Lower leg skin (tissue), 4 donors: ENCODE measurements around the gene GOLGA1. TPM values are rescaled to one million over a fixed set of nuclear protein-coding genes. Genes with fewer than 3 reads are reported as not detected.

ENCODE experiments used
- DNase-seq, 2 donors: peaks; one replicate each; pipeline ENCODE4 v3.0.0-alpha.2; 2019; ENCODE audit warnings: low spot score in 2 of 2
- H3K4me3 ChIP-seq: fragments of 200-600 bp; sonication (generic); 2 replicates; pipeline ENCODE4 v1.5.1; 2017; ENCODE audit warnings: mild to moderate bottlenecking, low read depth; ENCODE audit not compliant: poor library complexity, severe bottlenecking
- CTCF ChIP-seq, 3 donors: fragments of 450-650 bp; IDR thresholded peaks; one replicate each; pipeline ENCODE4 v1.5.1; 2016; ENCODE audit warnings: antibody characterized with exemption in 3 of 3, mild to moderate bottlenecking in 3 of 3, moderate library complexity in 2 of 3
- POLR2A ChIP-seq, 2 donors: fragments of 450-650 bp; IDR thresholded peaks; one replicate each; pipeline ENCODE4 v1.6.1; 2016 to 2017; ENCODE audit warnings: antibody characterized with exemption in 2 of 2, mild to moderate bottlenecking in 1 of 2, moderate library complexity in 1 of 2
- WGBS, 2 donors: methylation state at CpG; one replicate each; pipeline ENCODE4 v1.1.5; 2018; 5-methylcytosine and 5-hydroxymethylcytosine counted together
- intact Hi-C: fragments of 100-400 bp; cut with DNase I; formaldehyde crosslinking; loops from one replicate; pipeline ENCODE4 v1.15.0; 2023; ENCODE audit warnings: low total_unique reads
- total RNA-seq, 4 donors: library from RNA; depleted of rRNA; stranded (reverse); fragments of >200 nt; gene quantifications; one replicate each; pipeline ENCODE4 v1.1.0, GENCODE V29; 2016

The GOLGA1 gene
- total RNA-seq, 4 donors from 2014 or later: 15.0 to 23.4 (median 18.0) TPM

- DNase-seq: peak in 1 of 2 donors; percentile 89
- WGBS, 2 donors: 45 to 52% methylated on average over 13 of the region's 13 CpGs
- intact Hi-C loops: no loop called here
- no peak overlapping the region for H3K4me3 ChIP-seq
- no peak for TF ChIP-seq CTCF (IDR thresholded peaks at IDR 0.05)
- no peak for TF ChIP-seq POLR2A (IDR thresholded peaks at IDR 0.05)
Observed at GRCh38 chr9:124835026-124835557, 105.8 kb downstream of the GOLGA1 start.

GRCh38 chr9:124834591-124834990, 106.3 kb downstream of the GOLGA1 start:
- TF ChIP-seq POLR2A (IDR thresholded peaks at IDR 0.05) (no peak), CTCF (IDR thresholded peaks at IDR 0.05) (no peak)
- 24 to 34% methylated on average over 5 to 7 of the region's 7 CpGs for WGBS, 2 donors
- no peak overlapping the region for H3K4me3 ChIP-seq
- intact Hi-C loops: no loop called here
- DNase-seq: no peak

- intact Hi-C loops: no loop called here
- 48 to 56% methylated on average over 9 of the region's 9 CpGs for WGBS, 2 donors
- DNase-seq: no peak
- TF ChIP-seq POLR2A (IDR thresholded peaks at IDR 0.05): no peak
- no peak for TF ChIP-seq CTCF (IDR thresholded peaks at IDR 0.05)
- no peak overlapping the region for H3K4me3 ChIP-seq
Observed at GRCh38 chr9:124831642-124832364, 109.1 kb downstream of the GOLGA1 start.

- WGBS, 2 donors: 68 to 70% methylated on average over 4 of the region's 4 CpGs
- no peak for TF ChIP-seq POLR2A (IDR thresholded peaks at IDR 0.05)
- no peak for TF ChIP-seq CTCF (IDR thresholded peaks at IDR 0.05)
- DNase-seq: no peak
- no peak overlapping the region for H3K4me3 ChIP-seq
- intact Hi-C loops: no loop called here
Observed at GRCh38 chr9:124830593-124830992, 110.3 kb downstream of the GOLGA1 start.

GRCh38 chr9:124829334-124829669, 111.6 kb downstream of the GOLGA1 start:
- DNase-seq: no peak
- H3K4me3 ChIP-seq: no peak overlapping the region
- intact Hi-C loops: no loop called here
- 38 to 41% methylated on average over 5 of the region's 5 CpGs for WGBS, 2 donors
- no peak for TF ChIP-seq POLR2A (IDR thresholded peaks at IDR 0.05)

- DNase-seq: no peak
- WGBS, 2 donors: 40 to 42% methylated on average over 2 of the region's 2 CpGs
- TF ChIP-seq CTCF (IDR thresholded peaks at IDR 0.05) (no peak), POLR2A (IDR thresholded peaks at IDR 0.05) (no peak)
- intact Hi-C loops: no loop called here
- no peak overlapping the region for H3K4me3 ChIP-seq
Observed at GRCh38 chr9:124828489-124829333, 112.2 kb downstream of the GOLGA1 start.
